Breast epithelium (tissue), 4 donors: ENCODE measurements around the gene COL8A2. TPM values are rescaled to one million over a fixed set of nuclear protein-coding genes. Genes with fewer than 3 reads are reported as not detected.

Experiments used
- DNase-seq, 2 donors: peaks; one replicate each; pipeline ENCODE4 v3.0.0-alpha.2; 2019; ENCODE audit warnings: low spot score in 2 of 2
- H3K27ac ChIP-seq, 2 donors: fragments of 200-600 bp; sonication (generic) in 1 of 2; one replicate each; pipeline ENCODE4 v1.5.1; 2016 to 2019; ENCODE audit warnings: mild to moderate bottlenecking in 1 of 2
- H3K27me3 ChIP-seq, 2 donors: fragments of 200-600 bp; sonication (generic) in 1 of 2; one replicate each; pipeline versions ENCODE4 v1.5.1 to v1.6.0; 2017 to 2019; ENCODE audit warnings: control low read depth in 1 of 2, mild to moderate bottlenecking in 1 of 2
- H3K36me3 ChIP-seq: fragments of 200-600 bp; one replicate; pipeline ENCODE4 v1.5.1; 2019
- H3K4me1 ChIP-seq, 2 donors: fragments of 200-600 bp; sonication (generic); one replicate each; pipeline ENCODE4 v1.5.1; 2016 to 2019; ENCODE audit warnings: control low read depth in 1 of 2
- H3K4me3 ChIP-seq, 3 donors: fragments of 200-600 bp; sonication (generic); 1 replicate in 2 of 3; 2 replicates in 1 of 3; pipeline ENCODE4 v1.5.1; 2016 to 2019; ENCODE audit warnings: mild to moderate bottlenecking in 3 of 3, moderate library complexity in 2 of 3
- H3K9me3 ChIP-seq, 2 donors: fragments of 200-600 bp; sonication (generic) in 1 of 2; one replicate each; pipeline ENCODE4 v1.5.1; 2016 to 2019; ENCODE audit warnings: control low read depth in 1 of 2
- CTCF ChIP-seq, 3 donors: fragments of 450-650 bp; IDR thresholded peaks; one replicate each; pipeline ENCODE4 v1.5.1; 2016 to 2017; ENCODE audit warnings: antibody characterized with exemption in 3 of 3, mild to moderate bottlenecking in 3 of 3, moderate library complexity in 3 of 3
- POLR2A ChIP-seq: fragments of 450-650 bp; IDR thresholded peaks from one replicate; pipeline ENCODE4 v1.6.1; 2016; ENCODE audit warnings: antibody characterized with exemption, mild to moderate bottlenecking, moderate library complexity
- POLR2AphosphoS5 ChIP-seq, 3 donors: sonication (generic); formaldehyde crosslinking; IDR thresholded peaks; one replicate each; pipeline ENCODE4 v1.6.1; 2017; ENCODE audit warnings: antibody characterized with exemption in 3 of 3
- intact Hi-C: fragments of 100-400 bp; cut with DNase I; formaldehyde crosslinking; loops from one replicate; pipeline ENCODE4 v1.15.1; 2023; ENCODE audit warnings: low total_unique reads
- total RNA-seq, 3 donors: library from RNA; depleted of rRNA; stranded (reverse); fragments of >200 nt; gene quantifications; one replicate each; pipeline ENCODE4 v1.1.0, GENCODE V29; 2016

Gene COL8A2
- total RNA-seq, 3 donors from 2014 or later = 3.4 to 20.6 (median 11.1) TPM

- peaks cover 26 to 30% of the 10 kb centered on the region in 2 donors for H3K4me1 ChIP-seq
- H3K36me3 ChIP-seq = no peaks in the 10 kb centered on the region
- H3K9me3 ChIP-seq = no peaks in the 10 kb centered on the region
- H3K27me3 ChIP-seq = no peaks in the 10 kb centered on the region
- H3K4me3 ChIP-seq = no peak overlapping the region
- DNase-seq = no peak
- intact Hi-C loops = no loop called here
- H3K27ac ChIP-seq = peak overlapping the region; percentile 62 to 93
- TF ChIP-seq POLR2AphosphoS5 (IDR thresholded peaks at IDR 0.05) (no peak), CTCF (IDR thresholded peaks at IDR 0.05) (no peak), POLR2A (no peak)
Measured at GRCh38 chr1:36164361-36164760, 39.3 kb upstream of the COL8A2 start.

GRCh38 chr1:36163426-36163825, 38.4 kb upstream of the COL8A2 start:
- Histone ChIP-seq H3K36me3 (no peaks in the 10 kb centered on the region), H3K27me3 (no peaks in the 10 kb centered on the region), H3K9me3 (no peaks in the 10 kb centered on the region), H3K4me1 (peaks cover 28 to 38% of the 10 kb centered on the region in 2 donors), H3K27ac (peak overlapping the region; percentile 93 to 99), H3K4me3 (no peak overlapping the region)
- DNase-seq = no peak
- TF ChIP-seq CTCF (IDR thresholded peaks at IDR 0.05) = no peak
- no peak for TF ChIP-seq POLR2AphosphoS5 (IDR thresholded peaks at IDR 0.05)
- no peak for TF ChIP-seq POLR2A
- intact Hi-C loops = no loop called here

GRCh38 chr1:36162680-36163239, 37.7 kb upstream of the COL8A2 start:
- peak overlapping the region in 1 of 3 donors; percentile 70 for H3K4me3 ChIP-seq
- no peak for DNase-seq
- no peak for TF ChIP-seq POLR2A
- TF ChIP-seq CTCF (IDR thresholded peaks at IDR 0.05) = no peak
- no peak for TF ChIP-seq POLR2AphosphoS5 (IDR thresholded peaks at IDR 0.05)
- peaks cover 29 to 45% of the 10 kb centered on the region in 2 donors for H3K4me1 ChIP-seq
- H3K36me3 ChIP-seq = no peaks in the 10 kb centered on the region
- intact Hi-C loops = no loop called here
- no peaks in the 10 kb centered on the region for H3K9me3 ChIP-seq
- peak overlapping the region; percentile 93 to 99 for H3K27ac ChIP-seq
- no peaks in the 10 kb centered on the region for H3K27me3 ChIP-seq

- Histone ChIP-seq H3K36me3 (no peaks in the 10 kb centered on the region), H3K9me3 (no peaks in the 10 kb centered on the region), H3K27me3 (no peaks in the 10 kb centered on the region), H3K4me1 (peaks cover 34 to 47% of the 10 kb centered on the region in 2 donors), H3K4me3 (peak overlapping the region in 2 of 3 donors; percentile 42 to 70), H3K27ac (peak overlapping the region; percentile 93 to 99)
- intact Hi-C loops = no loop called here
- DNase-seq = peak in 1 of 2 donors; percentile 93
- peak in 2 of 3 donors; percentile 56 to 68 for TF ChIP-seq POLR2AphosphoS5 (IDR thresholded peaks at IDR 0.05)
- TF ChIP-seq CTCF (IDR thresholded peaks at IDR 0.05) = no peak
- TF ChIP-seq POLR2A = no peak
Measured at GRCh38 chr1:36161641-36162531, 36.9 kb upstream of the COL8A2 start.
